GM21423 (cell line): ENCODE data around the gene TRAM2.

ENCODE experiments used
- ATAC-seq: cut with Tn5 transposase; IDR thresholded peaks from one replicate; pipeline ENCODE4 v1.9.1; 2021; ENCODE audit warnings: mild to moderate bottlenecking, moderate library complexity; ENCODE audit not compliant: unreplicated experiment

The TRAM2 gene

GRCh38 chr6:52513464-52513863 lies 63.4 kb downstream of the TRAM2 start:
- ATAC-seq: no peak

GRCh38 chr6:52512199-52512598 lies 64.7 kb downstream of the TRAM2 start:
- no peak for ATAC-seq

DNA sequence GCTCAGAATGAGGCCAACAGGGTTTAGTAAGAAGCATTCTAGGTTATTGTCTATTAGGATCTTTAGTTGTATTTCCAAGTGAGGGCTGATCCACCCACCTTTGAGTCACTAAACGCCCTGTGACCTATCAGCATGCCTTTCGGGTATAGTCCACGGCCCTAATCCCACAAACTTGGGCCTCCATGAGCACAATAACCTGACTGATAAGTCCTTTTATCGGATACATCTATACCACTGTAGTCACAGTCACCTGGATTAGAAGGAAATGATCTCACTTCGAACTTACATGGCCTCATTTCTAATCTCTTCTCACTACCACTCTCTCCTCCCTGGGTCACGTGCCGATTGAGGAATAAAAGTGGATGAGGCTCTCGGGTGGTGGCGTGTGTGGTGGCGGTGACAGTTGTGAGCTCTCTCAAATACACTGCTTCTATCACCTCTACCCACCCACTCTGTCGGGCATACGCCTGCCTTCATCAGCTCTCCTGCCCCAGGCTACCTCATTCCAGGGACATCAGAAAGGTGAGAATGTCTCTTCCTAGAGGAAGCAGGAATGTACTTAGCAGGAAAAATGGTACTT lies 65.2 kb downstream of the TRAM2 start:
- ATAC-seq: no peak

DNA sequence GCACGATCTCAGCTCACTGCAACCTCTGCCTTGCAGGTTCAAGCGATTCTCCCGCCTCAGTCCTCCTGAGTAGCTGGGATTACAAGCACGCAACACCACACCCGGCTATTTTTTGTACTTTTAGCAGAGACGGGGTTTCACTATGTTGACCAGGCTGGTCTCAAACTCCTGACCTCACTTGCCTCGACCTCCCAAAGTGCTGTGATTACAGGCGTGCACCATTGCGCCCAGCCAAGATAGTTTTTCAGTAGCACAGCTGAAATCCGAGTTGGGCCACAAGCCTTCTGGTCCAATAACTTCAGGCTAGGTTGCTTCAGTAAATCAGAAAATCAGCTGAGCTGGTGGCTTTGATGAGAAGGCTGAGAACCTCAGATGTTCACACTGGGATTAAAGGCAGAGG lies 65.7 kb downstream of the TRAM2 start:
- no peak for ATAC-seq

- ATAC-seq: no peak
These were observed 66.7 kb downstream of the TRAM2 start for GRCh38 chr6:52510213-52510562.

- no peak for ATAC-seq
These were observed 67.3 kb downstream of the TRAM2 start for GRCh38 chr6:52509281-52510212.

DNA sequence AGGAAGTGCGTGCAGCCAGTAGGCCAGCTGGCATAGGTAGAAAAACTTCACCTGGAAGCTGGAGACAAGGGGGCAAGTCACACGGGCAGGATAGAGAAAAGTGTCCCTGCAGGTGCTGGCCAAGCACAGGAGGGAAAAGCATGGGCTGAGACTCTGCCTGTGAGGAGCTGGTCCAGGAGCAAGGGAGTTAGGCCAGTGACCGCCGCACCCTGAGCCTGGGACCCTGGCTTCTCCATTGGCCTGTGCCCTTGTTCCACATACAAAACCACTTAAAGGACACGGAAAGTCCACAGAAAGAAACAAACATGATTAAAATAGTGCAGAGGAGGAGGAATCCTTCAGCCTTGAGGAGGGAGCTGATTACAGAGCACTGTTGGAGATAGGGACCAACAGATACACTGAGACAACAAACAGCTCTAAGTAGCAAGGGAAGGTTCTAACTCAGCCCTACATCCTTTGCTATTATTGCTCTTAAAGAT lies 68.6 kb downstream of the TRAM2 start:
- no peak for ATAC-seq

DNA sequence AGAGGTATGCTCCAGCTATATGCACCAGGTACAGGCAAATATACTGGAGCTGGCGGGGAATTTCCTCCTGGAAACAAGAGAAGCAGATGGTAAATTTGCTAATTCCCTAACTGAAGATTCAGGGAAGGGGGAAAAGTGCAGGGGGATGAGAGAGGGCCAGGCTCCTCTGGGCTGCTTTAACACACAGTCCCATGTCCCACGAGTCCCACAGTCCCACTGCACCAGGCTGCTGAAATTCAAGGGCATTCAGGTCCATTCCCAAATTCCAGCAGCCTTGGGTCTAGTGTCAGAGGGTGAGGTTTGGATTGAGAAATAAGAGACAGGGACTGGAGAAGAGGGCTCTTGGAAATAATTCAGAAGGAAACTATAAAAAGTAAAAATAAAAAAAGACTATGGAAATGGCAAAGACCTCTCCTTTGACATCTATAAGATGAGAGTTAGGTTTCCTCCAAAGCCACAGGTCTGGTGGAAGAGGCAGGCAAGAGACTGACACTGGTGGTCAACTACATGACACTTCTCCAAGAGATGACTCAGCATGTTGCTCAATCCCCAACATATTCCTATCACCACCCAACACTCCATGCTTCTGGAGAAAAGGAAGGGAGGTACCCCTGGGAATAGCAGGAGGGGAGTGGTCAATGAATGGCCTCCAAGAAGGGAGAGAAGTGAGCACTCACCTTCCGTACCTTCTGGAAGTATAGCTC lies 69.2 kb downstream of the TRAM2 start:
- ATAC-seq: no peak

- no peak for ATAC-seq
These were observed 70.4 kb downstream of the TRAM2 start for GRCh38 chr6:52506476-52506875.

- no peak for ATAC-seq
These were observed 71.0 kb downstream of the TRAM2 start for GRCh38 chr6:52505726-52506409.

DNA sequence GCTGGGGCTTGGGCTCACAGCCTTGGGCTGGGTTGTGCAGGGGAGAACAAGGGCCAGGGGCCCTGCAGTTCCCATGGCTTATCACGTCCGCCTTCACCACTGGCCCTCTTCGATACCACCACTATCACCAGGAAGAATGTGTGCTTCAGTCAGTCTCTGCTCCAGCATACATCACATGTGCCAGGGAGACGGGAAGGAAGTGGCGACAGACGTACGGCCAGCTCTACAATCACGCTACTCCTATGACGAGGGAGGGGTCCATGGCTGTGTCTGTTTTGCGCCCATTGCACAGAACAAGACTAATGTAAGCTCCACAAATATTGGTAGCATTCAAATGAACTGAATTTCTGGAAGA lies 72.1 kb downstream of the TRAM2 start:
- no peak for ATAC-seq

DNA sequence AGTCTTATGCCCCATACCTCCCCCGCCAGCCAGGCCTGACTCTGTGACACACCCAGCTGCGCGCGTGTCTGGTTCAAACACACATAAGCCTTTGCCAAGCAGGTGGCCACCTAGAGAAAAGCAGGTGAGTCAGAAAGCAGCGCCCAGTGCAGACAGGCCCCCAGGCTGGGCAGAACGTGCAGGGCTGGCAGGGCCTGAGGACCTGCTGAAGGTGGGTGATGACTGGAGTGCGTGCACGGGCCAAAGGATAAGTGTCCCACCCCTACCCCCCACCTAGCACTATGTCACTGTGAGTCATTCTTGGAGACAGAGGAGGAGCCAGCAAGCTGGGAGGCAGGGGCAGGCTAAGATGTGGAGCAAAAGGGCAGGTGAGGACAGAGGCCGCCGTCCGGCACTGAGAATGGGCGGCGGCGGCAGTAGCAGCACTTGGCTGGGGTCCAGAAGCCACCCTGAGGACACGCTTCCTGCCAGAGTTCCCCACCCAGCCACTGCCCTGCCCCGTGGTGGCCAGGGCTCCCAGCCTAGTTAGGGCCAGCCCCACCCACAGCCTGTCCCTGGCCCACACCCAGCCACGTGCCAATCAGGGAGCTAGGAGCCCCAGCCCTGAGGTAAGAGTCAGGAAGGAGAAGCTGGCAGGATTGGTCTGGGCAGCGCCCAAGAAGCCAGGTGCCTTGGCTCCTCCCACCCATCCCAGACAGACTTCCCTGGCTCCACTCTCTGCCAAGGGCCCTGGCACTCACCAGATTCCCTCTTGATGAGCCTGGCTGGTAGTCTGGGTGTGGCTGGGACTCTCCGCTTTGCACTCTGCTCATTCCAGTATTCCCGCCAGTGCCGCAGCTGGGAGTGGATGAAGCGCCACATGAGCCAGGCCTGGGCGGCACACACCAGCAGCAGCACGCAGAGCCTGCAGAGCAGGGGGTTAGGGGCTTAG lies 72.7 kb downstream of the TRAM2 start:
- ATAC-seq: no peak

- ATAC-seq: no peak
These were observed 73.5 kb downstream of the TRAM2 start for GRCh38 chr6:52503323-52503747.

DNA sequence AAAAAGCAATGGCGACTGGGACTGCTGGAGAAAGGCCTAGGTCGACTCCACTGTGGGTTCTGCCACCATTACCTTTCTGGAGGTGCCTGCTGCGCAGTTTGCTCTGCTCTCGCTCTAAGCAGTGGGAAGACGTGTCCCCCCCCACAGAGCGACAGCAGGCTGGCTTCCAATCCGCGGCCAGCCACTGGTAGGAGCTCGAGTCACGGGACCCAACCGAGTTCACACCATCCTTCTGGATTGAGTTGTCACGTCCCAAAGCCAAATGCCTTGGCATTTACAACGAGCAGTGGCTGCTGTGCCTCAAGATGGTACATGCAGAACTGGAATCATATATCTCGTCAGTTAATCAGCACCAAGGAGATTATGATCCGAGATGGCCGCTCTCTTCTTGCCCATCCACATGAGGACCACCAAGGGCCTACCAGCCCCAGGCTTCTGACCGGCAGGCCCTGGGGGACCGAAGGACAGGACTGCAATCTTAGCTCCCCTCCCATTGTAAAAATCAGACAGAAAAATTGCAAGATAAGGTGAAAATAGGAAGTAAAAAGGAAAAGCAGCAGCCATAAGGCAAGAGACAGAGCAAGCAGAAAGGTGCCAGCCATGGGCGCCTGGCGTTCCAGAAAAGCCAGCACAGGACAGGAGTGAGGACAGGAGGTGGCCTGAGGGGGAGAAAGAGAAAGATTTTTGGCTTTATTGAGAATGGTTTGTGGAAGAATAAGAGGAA lies 74.4 kb downstream of the TRAM2 start:
- ATAC-seq: no peak

- ATAC-seq: no peak
These were observed 76.4 kb downstream of the TRAM2 start for GRCh38 chr6:52500238-52501129.

- no peak for ATAC-seq
These were observed 77.1 kb downstream of the TRAM2 start for GRCh38 chr6:52499681-52500236.

DNA sequence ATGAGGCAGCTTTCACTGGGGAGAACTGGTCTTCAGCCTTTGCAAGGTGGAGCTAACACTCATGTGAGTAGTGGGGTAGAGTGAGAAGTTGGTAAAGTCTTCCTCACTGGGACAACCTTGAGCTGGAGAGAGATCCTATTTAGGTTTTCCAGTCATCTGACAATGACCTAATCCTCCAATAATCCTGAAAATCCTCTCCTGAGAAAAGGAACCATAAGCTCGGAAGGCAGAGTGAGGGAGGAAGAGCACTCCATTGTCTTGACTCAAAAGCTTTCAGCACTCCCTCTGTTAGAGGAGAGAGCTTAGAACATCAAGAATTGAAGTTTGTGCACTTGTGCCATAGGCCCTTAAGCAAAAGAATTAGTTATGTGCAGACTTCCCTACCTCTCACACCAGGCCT lies 77.8 kb downstream of the TRAM2 start:
- ATAC-seq: no peak

GRCh38 chr6:52498538-52499017 lies 78.3 kb downstream of the TRAM2 start:
- ATAC-seq: peak; percentile 44
